ENCODE results near the gene OPRM1.

DNA sequence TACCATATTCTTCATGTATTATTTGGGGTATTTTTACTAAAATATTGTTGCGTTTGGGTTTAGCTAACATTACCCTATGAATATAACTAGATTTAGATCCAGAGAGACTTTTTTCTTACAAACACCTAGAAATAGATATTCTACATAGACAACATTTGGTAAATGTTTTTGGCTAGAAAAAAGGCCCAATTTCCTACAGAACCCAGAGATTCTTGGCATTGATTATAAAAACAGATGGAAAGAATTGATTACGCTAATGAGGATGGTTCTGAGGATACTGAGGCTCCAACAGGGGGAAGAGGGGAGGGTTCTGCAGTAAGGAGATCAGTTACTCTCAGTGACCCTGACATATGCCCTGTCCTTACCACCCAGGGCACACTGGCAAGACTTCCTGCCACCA is 194.3 kb downstream of the OPRM1 start:
- TF ChIP-seq CTCF (IDR thresholded peaks at IDR 0.05; ENCODE audit: low read depth, low read length) (no peak), EZH2phosphoT487 (IDR thresholded peaks at IDR 0.05; ENCODE audit: low read depth) (no peak)

All from OCI-LY3 (cell line).